ENCODE measurements around the gene TNS1.

The TNS1 gene

GRCh38 chr2:217941339-217941738, 61.5 kb downstream of the TNS1 start:
- no peak for DNase-seq (ENCODE audit: low read depth)
- no peak overlapping the region for H3K4me3 ChIP-seq (ENCODE audit: low read depth, low read length)
- TF ChIP-seq, protein P1, sequence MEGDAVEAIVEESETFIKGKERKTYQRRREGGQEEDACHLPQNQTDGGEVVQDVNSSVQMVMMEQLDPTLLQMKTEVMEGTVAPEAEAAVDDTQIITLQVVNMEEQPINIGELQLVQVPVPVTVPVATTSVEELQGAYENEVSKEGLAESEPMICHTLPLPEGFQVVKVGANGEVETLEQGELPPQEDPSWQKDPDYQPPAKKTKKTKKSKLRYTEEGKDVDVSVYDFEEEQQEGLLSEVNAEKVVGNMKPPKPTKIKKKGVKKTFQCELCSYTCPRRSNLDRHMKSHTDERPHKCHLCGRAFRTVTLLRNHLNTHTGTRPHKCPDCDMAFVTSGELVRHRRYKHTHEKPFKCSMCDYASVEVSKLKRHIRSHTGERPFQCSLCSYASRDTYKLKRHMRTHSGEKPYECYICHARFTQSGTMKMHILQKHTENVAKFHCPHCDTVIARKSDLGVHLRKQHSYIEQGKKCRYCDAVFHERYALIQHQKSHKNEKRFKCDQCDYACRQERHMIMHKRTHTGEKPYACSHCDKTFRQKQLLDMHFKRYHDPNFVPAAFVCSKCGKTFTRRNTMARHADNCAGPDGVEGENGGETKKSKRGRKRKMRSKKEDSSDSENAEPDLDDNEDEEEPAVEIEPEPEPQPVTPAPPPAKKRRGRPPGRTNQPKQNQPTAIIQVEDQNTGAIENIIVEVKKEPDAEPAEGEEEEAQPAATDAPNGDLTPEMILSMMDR (IDR thresholded peaks at IDR 0.05; ENCODE audit: insufficient read depth, low read depth, low read length, missing control alignments): no peak

DNA sequence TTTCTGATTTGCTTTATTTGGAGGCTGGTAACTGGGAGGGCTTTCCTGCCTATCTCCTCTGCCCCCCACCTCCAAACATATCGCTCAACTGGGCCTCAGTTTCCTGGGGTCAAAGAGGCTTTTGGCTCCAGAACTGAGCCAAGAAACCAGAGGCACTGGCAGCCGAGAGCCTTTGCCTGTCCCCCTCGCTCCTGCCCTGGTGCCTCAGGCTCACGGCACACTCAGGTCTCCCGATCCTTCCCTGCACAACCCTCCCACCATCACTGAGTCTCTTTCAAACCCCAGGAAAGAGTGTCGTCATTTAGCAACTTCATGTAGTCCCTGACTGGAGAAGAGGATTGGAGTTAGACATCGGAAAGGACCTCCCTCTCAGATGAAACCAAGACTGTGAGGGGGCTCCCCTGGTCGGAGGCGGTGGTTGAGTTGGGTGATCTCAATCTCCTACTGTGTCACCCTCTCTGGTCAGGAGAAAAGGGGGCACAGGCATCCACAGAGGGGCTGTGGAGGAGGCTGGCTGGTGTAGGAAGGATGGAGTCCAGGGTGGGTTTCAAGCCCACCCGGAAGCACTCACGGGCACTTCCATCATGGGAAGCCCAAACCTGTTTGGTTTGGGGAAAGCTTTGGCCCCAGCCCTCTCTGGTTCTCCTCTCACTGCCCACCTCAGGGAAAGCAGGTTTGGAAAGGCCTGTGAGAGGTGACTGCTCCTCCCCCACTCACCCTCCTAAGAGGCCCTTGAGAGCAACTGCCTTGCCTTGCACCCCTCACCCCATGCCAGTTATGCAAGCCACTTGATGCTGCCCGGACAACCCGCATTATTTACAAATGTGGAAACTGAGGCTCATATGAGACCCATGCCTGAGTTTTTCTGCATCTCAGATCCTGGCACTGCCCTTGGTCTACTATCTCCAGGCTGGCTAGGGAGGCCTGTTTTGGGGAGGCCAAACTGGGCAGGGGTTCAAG, 62.3 kb downstream of the TNS1 start:
- no peak for DNase-seq (ENCODE audit: low read depth)
- TF ChIP-seq, protein P1 (IDR thresholded peaks at IDR 0.05; ENCODE audit: insufficient read depth, low read depth, low read length, missing control alignments): no peak
- H3K4me3 ChIP-seq (ENCODE audit: low read depth, low read length): no peak overlapping the region

GRCh38 chr2:217939629-217940245, 63.1 kb downstream of the TNS1 start:
- no peak overlapping the region for H3K4me3 ChIP-seq (ENCODE audit: low read depth, low read length)
- no peak for DNase-seq (ENCODE audit: low read depth)
- TF ChIP-seq, protein P1 (IDR thresholded peaks at IDR 0.05; ENCODE audit: insufficient read depth, low read depth, low read length, missing control alignments): no peak

DNA sequence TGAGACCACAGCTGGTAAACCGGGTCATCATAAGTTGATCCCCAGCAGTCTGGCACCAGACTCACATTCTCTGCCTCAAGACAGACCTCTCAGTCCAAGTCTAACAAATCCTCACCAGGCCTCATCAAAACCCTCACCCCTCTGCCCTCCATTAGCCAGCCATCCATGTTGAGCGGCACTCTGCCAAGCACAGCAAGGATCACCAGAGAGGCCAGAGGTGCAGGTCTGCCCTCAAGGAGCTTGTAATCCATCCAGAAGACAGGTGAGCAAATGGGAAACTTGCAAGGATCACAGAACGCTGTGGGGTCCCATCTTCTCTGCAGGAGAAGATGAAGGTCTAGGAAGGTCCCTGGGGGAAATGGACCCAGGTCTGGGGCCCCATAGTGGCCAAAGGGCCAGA, 63.6 kb downstream of the TNS1 start:
- TF ChIP-seq, protein P1 (IDR thresholded peaks at IDR 0.05; ENCODE audit: insufficient read depth, low read depth, low read length, missing control alignments): no peak
- H3K4me3 ChIP-seq (ENCODE audit: low read depth, low read length): no peak overlapping the region
- DNase-seq (ENCODE audit: low read depth): no peak

DNA sequence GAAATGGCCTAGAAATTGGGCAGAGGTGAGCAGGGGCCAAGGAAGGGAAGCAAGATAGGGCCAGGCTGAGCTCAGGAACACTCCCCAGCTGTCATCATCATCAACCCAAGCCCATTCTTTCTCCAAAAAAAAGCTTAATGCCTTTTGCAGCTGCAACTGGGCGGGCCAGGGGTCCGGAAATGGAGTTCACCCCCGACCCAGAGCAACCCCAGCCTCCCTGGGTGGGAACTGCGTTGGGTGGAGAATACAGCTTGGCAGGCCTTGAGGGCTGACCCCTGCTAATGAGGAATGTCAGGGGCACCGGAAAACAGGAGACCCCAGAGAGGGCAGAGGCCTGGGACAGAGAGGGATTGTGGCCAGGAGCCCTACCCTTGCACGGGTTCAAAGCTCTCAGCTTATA, 64.8 kb downstream of the TNS1 start:
- TF ChIP-seq, protein P1 (IDR thresholded peaks at IDR 0.05; ENCODE audit: insufficient read depth, low read depth, low read length, missing control alignments): no peak
- no peak overlapping the region for H3K4me3 ChIP-seq (ENCODE audit: low read depth, low read length)
- no peak for DNase-seq (ENCODE audit: low read depth)

DNA sequence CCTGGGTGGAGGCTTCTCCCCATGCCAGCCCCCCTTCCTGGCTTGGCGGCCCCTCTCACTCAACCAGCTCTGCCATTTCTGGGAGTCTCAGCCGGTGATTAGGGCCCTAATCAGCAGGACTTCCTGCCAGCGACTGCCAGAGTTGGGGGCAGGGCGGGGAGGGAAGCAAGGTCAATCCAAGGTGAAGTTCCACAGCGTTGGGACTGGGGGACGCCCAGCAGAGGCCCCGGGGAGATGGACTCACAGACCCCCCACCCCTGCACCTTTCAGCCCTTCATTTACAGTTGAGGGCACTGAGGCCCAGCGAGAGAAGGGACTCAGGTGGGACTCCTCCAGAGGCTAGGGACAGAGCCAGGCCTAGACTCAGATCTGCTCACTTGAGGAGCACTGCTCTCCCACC, 65.3 kb downstream of the TNS1 start:
- H3K4me3 ChIP-seq (ENCODE audit: low read depth, low read length): no peak overlapping the region
- no peak for DNase-seq (ENCODE audit: low read depth)
- TF ChIP-seq, protein P1 (IDR thresholded peaks at IDR 0.05; ENCODE audit: insufficient read depth, low read depth, low read length, missing control alignments): no peak

All from GM12865 (cell line).